Cardiac fibroblast (primary cell): ENCODE data around the gene PTPRG.

Experiments
- DNase-seq, 2 donors: peaks; one replicate each; pipeline versions ENCODE4 v3.0.0 to v3.0.0-alpha.2; 2010; ENCODE audit warnings: low read depth in 2 of 2
- H3K4me3 ChIP-seq, 2 donors: replicated peaks in 1 of 2; 1 replicate in 1 of 2; 2 replicates in 1 of 2; pipeline ENCODE4 v1.5.1; 2011; ENCODE audit warnings: low read depth in 2 of 2, low read length in 2 of 2, mild to moderate bottlenecking in 2 of 2, moderate library complexity in 1 of 2
- TF ChIP-seq, protein P1 (sequence below): IDR thresholded peaks from one replicate; pipeline ENCODE4 v1.5.1; 2011; ENCODE audit warnings: low read depth, mild to moderate bottlenecking, low read length, inconsistent platforms

Gene PTPRG

DNA sequence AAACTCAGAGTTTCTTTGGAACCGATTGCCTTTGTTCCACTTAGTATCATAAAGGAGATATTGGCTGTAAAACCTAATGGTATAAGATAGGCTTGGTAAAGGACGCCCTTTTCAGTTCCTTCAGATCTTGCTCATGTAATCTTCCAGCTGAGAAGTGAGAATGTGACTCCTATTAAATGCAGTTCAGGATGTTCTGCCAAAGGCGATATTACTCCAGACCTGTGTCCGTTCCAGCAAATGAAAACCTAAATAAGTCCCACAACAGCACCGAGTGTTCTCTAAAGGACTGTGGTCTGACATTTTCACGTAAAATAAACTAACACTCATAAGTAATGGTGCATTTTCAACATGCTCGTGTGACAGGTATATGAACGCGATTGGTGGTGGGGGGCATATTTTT is 535.8 kb downstream of the PTPRG start:
- DNase-seq, result no peak

DNA sequence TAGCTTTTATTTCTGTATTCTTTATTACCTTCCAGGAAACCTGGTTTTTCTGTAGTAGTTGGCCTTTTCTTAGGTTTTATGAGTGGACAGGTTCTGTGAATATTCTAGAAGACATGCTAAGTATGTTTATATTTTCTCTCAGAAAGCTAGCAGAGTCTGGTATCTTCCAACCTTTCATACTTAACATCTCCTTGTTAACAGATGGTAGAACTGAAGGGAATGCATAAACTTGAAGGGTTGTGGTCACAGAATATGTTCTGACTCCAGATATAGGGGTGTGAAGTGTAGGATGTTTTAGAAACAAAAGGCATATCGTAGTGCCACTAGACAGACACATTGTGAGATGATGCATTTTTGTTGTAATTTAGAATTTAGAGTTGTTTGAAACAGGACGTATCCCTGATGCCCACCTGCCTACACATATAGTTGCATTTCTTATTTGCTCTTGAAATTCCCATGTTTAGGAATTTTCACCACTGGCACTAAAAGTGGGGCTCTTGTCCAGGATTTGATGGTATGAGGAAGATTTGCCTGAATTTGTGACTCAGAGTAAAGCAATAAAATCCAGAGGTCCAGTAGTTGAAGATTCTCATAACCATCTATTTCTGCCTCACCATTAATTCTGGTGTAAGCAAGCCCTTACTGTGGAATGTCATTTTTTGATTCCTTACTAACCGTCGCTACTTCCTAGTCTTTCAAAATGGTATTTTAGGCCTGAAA is 537.4 kb downstream of the PTPRG start:
- TF ChIP-seq, protein P1, sequence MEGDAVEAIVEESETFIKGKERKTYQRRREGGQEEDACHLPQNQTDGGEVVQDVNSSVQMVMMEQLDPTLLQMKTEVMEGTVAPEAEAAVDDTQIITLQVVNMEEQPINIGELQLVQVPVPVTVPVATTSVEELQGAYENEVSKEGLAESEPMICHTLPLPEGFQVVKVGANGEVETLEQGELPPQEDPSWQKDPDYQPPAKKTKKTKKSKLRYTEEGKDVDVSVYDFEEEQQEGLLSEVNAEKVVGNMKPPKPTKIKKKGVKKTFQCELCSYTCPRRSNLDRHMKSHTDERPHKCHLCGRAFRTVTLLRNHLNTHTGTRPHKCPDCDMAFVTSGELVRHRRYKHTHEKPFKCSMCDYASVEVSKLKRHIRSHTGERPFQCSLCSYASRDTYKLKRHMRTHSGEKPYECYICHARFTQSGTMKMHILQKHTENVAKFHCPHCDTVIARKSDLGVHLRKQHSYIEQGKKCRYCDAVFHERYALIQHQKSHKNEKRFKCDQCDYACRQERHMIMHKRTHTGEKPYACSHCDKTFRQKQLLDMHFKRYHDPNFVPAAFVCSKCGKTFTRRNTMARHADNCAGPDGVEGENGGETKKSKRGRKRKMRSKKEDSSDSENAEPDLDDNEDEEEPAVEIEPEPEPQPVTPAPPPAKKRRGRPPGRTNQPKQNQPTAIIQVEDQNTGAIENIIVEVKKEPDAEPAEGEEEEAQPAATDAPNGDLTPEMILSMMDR, result no peak
- H3K4me3 ChIP-seq, result no peak overlapping the region
- no peak for DNase-seq

More for the DNA sequence above, 535.8 kb downstream of the PTPRG start:
- TF ChIP-seq, protein P1, result no peak
- H3K4me3 ChIP-seq, result no peak overlapping the region

GRCh38 chr3:62100282-62100989 is 539.1 kb downstream of the PTPRG start:
- no peak overlapping the region for H3K4me3 ChIP-seq
- TF ChIP-seq, protein P1, result no peak
- peak; percentile 9 to 28 for DNase-seq

DNA sequence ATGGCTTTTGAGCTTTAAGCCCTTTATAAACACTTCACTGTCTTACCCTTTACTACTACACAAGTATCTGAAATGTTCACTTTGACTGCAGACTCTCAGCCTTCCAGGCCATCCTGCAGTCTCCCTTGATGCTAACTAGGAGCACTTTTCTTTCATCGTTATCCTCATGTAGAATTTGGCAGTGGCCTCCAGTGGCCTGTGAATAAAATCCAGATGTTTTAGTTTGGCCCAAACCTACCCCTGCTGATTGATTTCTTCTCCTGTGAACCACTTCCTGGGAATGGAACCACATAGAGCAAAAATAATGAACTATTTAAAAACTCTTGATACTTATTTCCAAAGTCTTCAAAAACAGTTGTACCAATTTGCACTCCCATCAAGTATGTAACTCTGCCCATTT is 540.1 kb downstream of the PTPRG start:
- no peak overlapping the region for H3K4me3 ChIP-seq
- TF ChIP-seq, protein P1, result no peak
- DNase-seq, result peak in 1 of 2 donors; percentile 32

DNA sequence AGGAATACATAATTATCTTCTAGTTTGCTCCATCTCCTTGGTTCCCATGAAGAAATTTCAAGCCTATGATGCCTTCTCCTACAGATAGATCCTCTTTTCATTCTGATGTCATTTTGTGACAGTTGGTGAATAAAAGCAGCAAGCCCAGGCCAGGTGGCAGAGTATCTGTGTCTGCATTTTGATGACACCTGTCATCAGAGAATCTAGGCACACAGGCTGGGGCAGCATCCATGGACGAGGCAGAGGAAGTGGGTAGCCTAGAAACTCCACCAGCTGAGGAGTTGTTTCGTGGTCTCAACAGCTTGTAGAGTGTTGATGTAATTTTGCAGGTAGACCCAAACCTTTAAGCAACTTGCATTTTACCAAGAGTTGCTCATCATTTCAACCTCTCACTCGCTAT is 542.2 kb downstream of the PTPRG start:
- no peak for DNase-seq
- TF ChIP-seq, protein P1, result no peak

GRCh38 chr3:62109534-62109933 is 548.2 kb downstream of the PTPRG start:
- peak; percentile 97 for DNase-seq
- H3K4me3 ChIP-seq, result no peak overlapping the region
- TF ChIP-seq, protein P1, result peak; percentile 60

More for the DNA sequence above, 542.2 kb downstream of the PTPRG start:
- H3K4me3 ChIP-seq, result no peak overlapping the region
